ENCODE results near the gene PHACTR3. TPM values are rescaled to one million over a fixed set of nuclear protein-coding genes. Genes with fewer than 3 reads are reported as not detected.

PHACTR3 gene
- total RNA-seq, 1 experiment from 2014 or later = not detected

- Histone ChIP-seq H3K23me2 (ENCODE audit: insufficient read length, low read depth, low read length, poor library complexity, severe bottlenecking) (no peaks in the 10 kb centered on the region), H3K79me1 (ENCODE audit: insufficient read depth, low read depth, low read length, poor library complexity, severe bottlenecking) (no peaks in the 10 kb centered on the region), H4K91ac (ENCODE audit: insufficient read length, low read depth, low read length) (no peak overlapping the region), H3K4ac (ENCODE audit: low read depth, low read length) (no peak overlapping the region), H3K56ac (ENCODE audit: insufficient read length, low read depth, low read length) (no peak overlapping the region), H2AFZ (ENCODE audit: low read length) (no peak overlapping the region), H2BK15ac (ENCODE audit: low read depth, low read length) (no peak overlapping the region), H2AK5ac (ENCODE audit: insufficient read length, low read length) (no peak overlapping the region), H2BK5ac (ENCODE audit: insufficient read length, low read length) (no peak overlapping the region), H3K14ac (ENCODE audit: insufficient read depth, low read length) (no peak overlapping the region), H3T11ph (ENCODE audit: low read length) (no peak overlapping the region), H3K27ac (ENCODE audit: insufficient read length, low read depth, low read length) (no peak overlapping the region), H2BK120ac (ENCODE audit: low read depth, low read length, poor library complexity, severe bottlenecking) (no peak overlapping the region), H2BK12ac (ENCODE audit: insufficient read length, low read depth, low read length) (no peak overlapping the region), H3K27me3 (ENCODE audit: insufficient read depth, low read length) (no peaks in the 10 kb centered on the region; the same call in 1 of the 2 replicates), H3K4me2 (ENCODE audit: insufficient read depth, insufficient read length, low read length) (no peak overlapping the region), H3K9me3 (ENCODE audit: control insufficient read depth, low read depth, low read length) (no peaks in the 10 kb centered on the region), H3K23ac (ENCODE audit: insufficient read length, low read depth, low read length) (no peak overlapping the region), H3K79me2 (ENCODE audit: insufficient read depth, low read length) (no peaks in the 10 kb centered on the region), H4K20me1 (ENCODE audit: control insufficient read depth, insufficient read depth, insufficient read length) (no peaks in the 10 kb centered on the region), H3K4me1 (ENCODE audit: insufficient read depth, low read length) (no peaks in the 10 kb centered on the region), H4K8ac (replicated peaks; ENCODE audit: insufficient read length, low read depth, low read length) (no peak overlapping the region), H3K18ac (ENCODE audit: insufficient read length, low read depth, low read length) (no peak overlapping the region), H4K5ac (ENCODE audit: insufficient read length, low read depth, low read length) (no peak overlapping the region), H3K9ac (ENCODE audit: extremely low read depth, insufficient read length, low read length) (no peak overlapping the region), H2BK20ac (ENCODE audit: low read depth, low read length, poor library complexity, severe bottlenecking) (no peak overlapping the region)
- H3K27me3 Mint-ChIP-seq (ENCODE audit: low read depth) = peaks cover 54% of the 10 kb centered on the region
- DNase-seq = no peak
- peaks cover 0 to 4% (median 0%) of the 10 kb centered on the region in 3 experiments; a peak in 2 of 7 replicates for H3K36me3 Mint-ChIP-seq (ENCODE audit: insufficient read depth in 1 of 3, low read depth in 3 of 3)
- no peak overlapping the region for H3K27ac Mint-ChIP-seq
- TF ChIP-seq CTCF (conservative IDR thresholded peaks at IDR 0.05) = no peak
- H3K4me1 Mint-ChIP-seq = no peaks in the 10 kb centered on the region
- no peak overlapping the region for H3K4me3 Mint-ChIP-seq
- H3K9me3 Mint-ChIP-seq = peaks cover 6 to 75% of the 10 kb centered on the region in 2 experiments
These were observed 163.3 kb downstream of the PHACTR3 start for GRCh38 chr20:59767656-59768055.

Data from H9 (cell line).